ENCODE results near the gene C2orf80. TPM values are rescaled to one million over a fixed set of nuclear protein-coding genes. Genes with fewer than 3 reads are reported as not detected.
"Not testable (repeated sequence)": the region's sequence is repeated elsewhere in the genome, so short reads cannot be mapped to it uniquely, and the experiment has no call there.

Gene C2orf80
- total and polyA plus RNA-seq, 2 donors (not counting 1 experiment from before 2014, with no cell fraction given), result not detected

GRCh38 chr2:208222351-208222750 lies 32.5 kb upstream of the C2orf80 start:
- TF ChIP-seq EZH2 (IDR thresholded peaks at IDR 0.05; ENCODE audit: borderline replicate concordance, insufficient read depth, low read depth, low read length, poor library complexity, severe bottlenecking), result no peak
- no peak for TF ChIP-seq CTCF (IDR thresholded peaks at IDR 0.05)
- Mint-ChIP-seq H3K27me3 (peaks cover 4% of the 10 kb centered on the region), H3K4me3 (no peak overlapping the region), H3K4me1 (no peaks in the 10 kb centered on the region), H3K27ac (no peak overlapping the region), H3K9me3 (ENCODE audit: insufficient read depth) (no peaks in the 10 kb centered on the region)
- no peak for DNase-seq
- H3K9ac ChIP-seq (ENCODE audit: low read length), result no peak overlapping the region
- no peak overlapping the region for H3K4me3 ChIP-seq (ENCODE audit: control extremely low read depth in 1 of 5, extremely low read depth in 1 of 5, insufficient read depth in 1 of 5, low read depth in 2 of 5, low read length in 4 of 5)
- H3K4me2 ChIP-seq (replicated peaks; ENCODE audit: low read depth, low read length, poor library complexity, severe bottlenecking), result no peak overlapping the region
- H3K36me3 ChIP-seq (replicated peaks in 1 of 2; ENCODE audit: control extremely low read depth in 1 of 2, control insufficient read depth in 1 of 2, extremely low read depth in 1 of 2, insufficient read depth in 2 of 2, low read length in 1 of 2), result no peaks in the 10 kb centered on the region
- peaks cover 0 to 8% (median 0%) of the 10 kb centered on the region in 3 donors for H3K9me3 ChIP-seq (ENCODE audit: control extremely low read depth in 1 of 3, control insufficient read depth in 2 of 3, insufficient read depth in 1 of 3, low read length in 2 of 3)
- H3K27ac ChIP-seq (ENCODE audit: low read length in 2 of 2), result no peak overlapping the region
- no peaks in the 10 kb centered on the region for H3K79me2 ChIP-seq (ENCODE audit: control insufficient read depth, insufficient read depth, low read length)
- H3K4me1 ChIP-seq (ENCODE audit: control insufficient read depth in 2 of 2, insufficient read depth in 2 of 2, low read length in 2 of 2), result no peaks in the 10 kb centered on the region
- H4K20me1 ChIP-seq (ENCODE audit: control insufficient read depth, insufficient read depth, low read length, poor library complexity, severe bottlenecking), result no peaks in the 10 kb centered on the region
- ChIA-PET POLR2A (no interaction called here), CTCF (no interaction called here)
- no peak overlapping the region for H2AFZ ChIP-seq (ENCODE audit: insufficient read depth, low read depth, low read length, poor library complexity, severe bottlenecking)
- intact Hi-C loops (cut with micrococcal nuclease), result no loop called here
- H3K27me3 ChIP-seq (replicated peaks in 1 of 4; ENCODE audit: control extremely low read depth in 1 of 4, control insufficient read depth in 3 of 4, insufficient read depth in 4 of 4, low read length in 3 of 4), result no peaks in the 10 kb centered on the region
- no peak for ATAC-seq (ENCODE audit: low read depth)
- 97% methylated on average over 3 of the region's 3 CpGs for WGBS (ENCODE audit: insufficient coverage)

- no CpG with 5 or more reads among the region's 3 CpGs for WGBS (ENCODE audit: insufficient coverage)
Measured at GRCh38 chr2:208221873-208222272, 32.0 kb upstream of the C2orf80 start.

More at GRCh38 chr2:208221873-208222272, 32.0 kb upstream of the C2orf80 start:
- CTCF ChIA-PET, result interaction anchor here (0.6 kb wide), 1 partner anchor 46 kb away, joined by 3 read pairs; no protein-coding TSS in a partner anchor
- H3K9me3 Mint-ChIP-seq (ENCODE audit: insufficient read depth); H3K9me3 ChIP-seq (ENCODE audit: control extremely low read depth in 1 of 3, control insufficient read depth in 2 of 3, insufficient read depth in 1 of 3, low read length in 2 of 3); H3K79me2 ChIP-seq (ENCODE audit: control insufficient read depth, insufficient read depth, low read length); H3K9ac ChIP-seq (ENCODE audit: low read length); H3K36me3 ChIP-seq (replicated peaks in 1 of 2; ENCODE audit: control extremely low read depth in 1 of 2, control insufficient read depth in 1 of 2, extremely low read depth in 1 of 2, insufficient read depth in 2 of 2, low read length in 1 of 2); H3K4me1 Mint-ChIP-seq; H3K4me3 ChIP-seq (ENCODE audit: control extremely low read depth in 1 of 5, extremely low read depth in 1 of 5, insufficient read depth in 1 of 5, low read depth in 2 of 5, low read length in 4 of 5); H3K4me3 Mint-ChIP-seq; H3K4me2 ChIP-seq (replicated peaks; ENCODE audit: low read depth, low read length, poor library complexity, severe bottlenecking); H3K4me1 ChIP-seq (ENCODE audit: control insufficient read depth in 2 of 2, insufficient read depth in 2 of 2, low read length in 2 of 2); H3K27ac Mint-ChIP-seq; H3K27me3 Mint-ChIP-seq; H2AFZ ChIP-seq (ENCODE audit: insufficient read depth, low read depth, low read length, poor library complexity, severe bottlenecking); DNase-seq; intact Hi-C loops (cut with micrococcal nuclease); H3K27me3 ChIP-seq (replicated peaks in 1 of 4; ENCODE audit: control extremely low read depth in 1 of 4, control insufficient read depth in 3 of 4, insufficient read depth in 4 of 4, low read length in 3 of 4); ATAC-seq (ENCODE audit: low read depth); POLR2A ChIA-PET; H3K27ac ChIP-seq (ENCODE audit: low read length in 2 of 2); H4K20me1 ChIP-seq (ENCODE audit: control insufficient read depth, insufficient read depth, low read length, poor library complexity, severe bottlenecking): not testable (repeated sequence)

Measured in B cell (primary cell).